Activated CD4-positive, alpha-beta memory T cell treated with anti-CD3 and anti-CD28 coated beads, Interleukin-2, amount 10 ng/mL, durations not matched to agents 7 days and 5 days (primary cell): Measurements from ENCODE around the gene MPPED1. TPM values are rescaled to one million over a fixed set of nuclear protein-coding genes. Genes with fewer than 3 reads are reported as not detected.

Experiments
- CTCF ChIA-PET: fragments of 350-600 bp; sonication (Branson Sonifier 250); formaldehyde crosslinking; loops from one replicate; lab custom pipeline; 2021; ENCODE audit warnings: antibody characterized with exemption, inconsistent platforms; lab: Charles Lee
- POLR2A ChIA-PET: fragments of 350-600 bp; sonication (Branson Sonifier 250); formaldehyde crosslinking; loops from one replicate; lab custom pipeline; 2021; ENCODE audit warnings: antibody characterized with exemption; lab: Charles Lee
- DNase-seq: peaks from one replicate; pipeline ENCODE4 v3.0.0-alpha.2; 2020
- H3K27ac Mint-ChIP-seq: one replicate; pipeline ENCODE4 v1.8.0; 2021; ENCODE audit warnings: mild to moderate bottlenecking, mixed read lengths
- H3K27me3 Mint-ChIP-seq: one replicate; pipeline ENCODE4 v1.8.0; 2021; ENCODE audit warnings: mixed read lengths
- H3K36me3 Mint-ChIP-seq: one replicate; pipeline ENCODE4 v1.8.0; 2021; ENCODE audit warnings: low read depth, mixed read lengths
- H3K4me1 Mint-ChIP-seq: one replicate; pipeline ENCODE4 v1.8.0; 2021; ENCODE audit warnings: mixed read lengths
- H3K4me3 Mint-ChIP-seq: one replicate; pipeline ENCODE4 v1.8.0; 2021; ENCODE audit warnings: mild to moderate bottlenecking, mixed read lengths
- H3K9me3 Mint-ChIP-seq: one replicate; pipeline ENCODE4 v1.8.0; 2021; ENCODE audit warnings: mixed read lengths
- total RNA-seq, 2 experiments: library from RNA; stranded (reverse); gene quantifications; one replicate each; pipeline ENCODE4 v1.2.3, GENCODE V29; 2021

MPPED1 gene
- total RNA-seq, 2 experiments from 2014 or later: not detected

- H3K27me3 Mint-ChIP-seq: peaks cover 1% of the 10 kb centered on the region
- no peak for DNase-seq
- ChIA-PET CTCF (no interaction called here), POLR2A (no interaction called here)
- no peaks in the 10 kb centered on the region for H3K4me1 Mint-ChIP-seq
- no peak overlapping the region for H3K27ac Mint-ChIP-seq
- H3K4me3 Mint-ChIP-seq: no peak overlapping the region
- H3K9me3 Mint-ChIP-seq: no peaks in the 10 kb centered on the region
- no peaks in the 10 kb centered on the region for H3K36me3 Mint-ChIP-seq
Measured at GRCh38 chr22:43533156-43533530, 121.3 kb downstream of the MPPED1 start.

GRCh38 chr22:43533656-43534428 lies 122.0 kb downstream of the MPPED1 start:
- no peaks in the 10 kb centered on the region for H3K9me3 Mint-ChIP-seq
- no peaks in the 10 kb centered on the region for H3K4me1 Mint-ChIP-seq
- no peaks in the 10 kb centered on the region for H3K36me3 Mint-ChIP-seq
- DNase-seq: no peak
- H3K27me3 Mint-ChIP-seq: peaks cover 2% of the 10 kb centered on the region
- H3K27ac Mint-ChIP-seq: no peak overlapping the region
- ChIA-PET POLR2A (no interaction called here), CTCF (no interaction called here)
- H3K4me3 Mint-ChIP-seq: no peak overlapping the region

GRCh38 chr22:43534916-43535315 lies 123.1 kb downstream of the MPPED1 start:
- ChIA-PET CTCF (no interaction called here), POLR2A (no interaction called here)
- H3K27me3 Mint-ChIP-seq: peaks cover 2% of the 10 kb centered on the region
- H3K9me3 Mint-ChIP-seq: no peaks in the 10 kb centered on the region
- H3K4me3 Mint-ChIP-seq: no peak overlapping the region
- no peaks in the 10 kb centered on the region for H3K4me1 Mint-ChIP-seq
- H3K36me3 Mint-ChIP-seq: no peaks in the 10 kb centered on the region
- H3K27ac Mint-ChIP-seq: no peak overlapping the region
- DNase-seq: no peak

GRCh38 chr22:43535336-43535735 lies 123.5 kb downstream of the MPPED1 start:
- H3K4me3 Mint-ChIP-seq: no peak overlapping the region
- CTCF ChIA-PET: no interaction called here
- H3K27ac Mint-ChIP-seq: no peak overlapping the region
- POLR2A ChIA-PET: no interaction called here
- H3K4me1 Mint-ChIP-seq: no peaks in the 10 kb centered on the region
- peaks cover 2% of the 10 kb centered on the region for H3K27me3 Mint-ChIP-seq
- no peak for DNase-seq
- no peaks in the 10 kb centered on the region for H3K9me3 Mint-ChIP-seq
- no peaks in the 10 kb centered on the region for H3K36me3 Mint-ChIP-seq

GRCh38 chr22:43535741-43536140 lies 123.9 kb downstream of the MPPED1 start:
- ChIA-PET CTCF (no interaction called here), POLR2A (no interaction called here)
- no peak for DNase-seq
- no peaks in the 10 kb centered on the region for H3K36me3 Mint-ChIP-seq
- no peaks in the 10 kb centered on the region for H3K9me3 Mint-ChIP-seq
- H3K4me1 Mint-ChIP-seq: no peaks in the 10 kb centered on the region
- H3K27me3 Mint-ChIP-seq: peaks cover 2% of the 10 kb centered on the region
- no peak overlapping the region for H3K27ac Mint-ChIP-seq
- no peak overlapping the region for H3K4me3 Mint-ChIP-seq

GRCh38 chr22:43537019-43537585 lies 125.3 kb downstream of the MPPED1 start:
- ChIA-PET CTCF (no interaction called here), POLR2A (no interaction called here)
- no peaks in the 10 kb centered on the region for H3K36me3 Mint-ChIP-seq
- H3K27ac Mint-ChIP-seq: no peak overlapping the region
- H3K4me3 Mint-ChIP-seq: no peak overlapping the region
- H3K9me3 Mint-ChIP-seq: no peaks in the 10 kb centered on the region
- peaks cover 2% of the 10 kb centered on the region for H3K27me3 Mint-ChIP-seq
- H3K4me1 Mint-ChIP-seq: no peaks in the 10 kb centered on the region
- no peak for DNase-seq

- no peak overlapping the region for H3K4me3 Mint-ChIP-seq
- peaks cover 2% of the 10 kb centered on the region for H3K27me3 Mint-ChIP-seq
- DNase-seq: no peak
- H3K4me1 Mint-ChIP-seq: no peaks in the 10 kb centered on the region
- no peaks in the 10 kb centered on the region for H3K36me3 Mint-ChIP-seq
- CTCF ChIA-PET: no interaction called here
- H3K27ac Mint-ChIP-seq: no peak overlapping the region
- POLR2A ChIA-PET: no interaction called here
- no peaks in the 10 kb centered on the region for H3K9me3 Mint-ChIP-seq
Measured at GRCh38 chr22:43539572-43540528, 128.0 kb downstream of the MPPED1 start.

GRCh38 chr22:43540529-43540923 lies 128.7 kb downstream of the MPPED1 start:
- H3K9me3 Mint-ChIP-seq: no peaks in the 10 kb centered on the region
- H3K36me3 Mint-ChIP-seq: no peaks in the 10 kb centered on the region
- H3K4me1 Mint-ChIP-seq: no peaks in the 10 kb centered on the region
- H3K27ac Mint-ChIP-seq: no peak overlapping the region
- POLR2A ChIA-PET: no interaction called here
- peaks cover 2% of the 10 kb centered on the region for H3K27me3 Mint-ChIP-seq
- CTCF ChIA-PET: no interaction called here
- no peak overlapping the region for H3K4me3 Mint-ChIP-seq
- DNase-seq: no peak

- ChIA-PET CTCF (no interaction called here), POLR2A (no interaction called here)
- H3K27me3 Mint-ChIP-seq: peaks cover 2% of the 10 kb centered on the region
- no peak overlapping the region for H3K27ac Mint-ChIP-seq
- H3K4me3 Mint-ChIP-seq: no peak overlapping the region
- DNase-seq: no peak
- no peaks in the 10 kb centered on the region for H3K4me1 Mint-ChIP-seq
- H3K36me3 Mint-ChIP-seq: no peaks in the 10 kb centered on the region
- H3K9me3 Mint-ChIP-seq: no peaks in the 10 kb centered on the region
Measured at GRCh38 chr22:43541022-43541421, 129.2 kb downstream of the MPPED1 start.

GRCh38 chr22:43541462-43542407 lies 129.9 kb downstream of the MPPED1 start:
- ChIA-PET CTCF (no interaction called here), POLR2A (no interaction called here)
- H3K27me3 Mint-ChIP-seq: peaks cover 2% of the 10 kb centered on the region
- no peak overlapping the region for H3K27ac Mint-ChIP-seq
- no peak overlapping the region for H3K4me3 Mint-ChIP-seq
- no peaks in the 10 kb centered on the region for H3K36me3 Mint-ChIP-seq
- H3K4me1 Mint-ChIP-seq: no peaks in the 10 kb centered on the region
- H3K9me3 Mint-ChIP-seq: no peaks in the 10 kb centered on the region
- no peak for DNase-seq

GRCh38 chr22:43542681-43543521 lies 131.1 kb downstream of the MPPED1 start:
- no peak for DNase-seq
- Mint-ChIP-seq H3K4me3 (no peak overlapping the region), H3K27me3 (peaks cover 2% of the 10 kb centered on the region), H3K36me3 (no peaks in the 10 kb centered on the region), H3K27ac (no peak overlapping the region), H3K9me3 (no peaks in the 10 kb centered on the region), H3K4me1 (no peaks in the 10 kb centered on the region)
- ChIA-PET POLR2A (no interaction called here), CTCF (no interaction called here)
